B cell (primary cell): ENCODE data around the gene NMUR2. TPM values are rescaled to one million over a fixed set of nuclear protein-coding genes. Genes with fewer than 3 reads are reported as not detected.

ENCODE experiments used
- ATAC-seq: fragments of 200-7000 bp; cut with Tn5 transposase; one replicate; pipeline ENCODE4 v1.10.0; 2021; ENCODE audit warnings: low read depth, mild to moderate bottlenecking, moderate number of reproducible peaks, moderate library complexity
- CTCF ChIA-PET: fragments of 350-600 bp; sonication (Branson Sonifier 250); formaldehyde crosslinking; loops from one replicate; lab custom pipeline; 2021; ENCODE audit warnings: antibody characterized with exemption, inconsistent platforms; lab: Charles Lee
- POLR2A ChIA-PET: fragments of 350-600 bp; sonication (Branson Sonifier 250); formaldehyde crosslinking; loops from one replicate; lab custom pipeline; 2021; ENCODE audit warnings: antibody characterized with exemption; lab: Charles Lee
- DNase-seq: peaks from one replicate; pipeline ENCODE4 v3.0.0; 2013
- H2AFZ ChIP-seq: 2 replicates; pipeline ENCODE4 v1.6.1; 2012; ENCODE audit warnings: mild to moderate bottlenecking, low read depth, low read length; ENCODE audit not compliant: insufficient read depth, poor library complexity, severe bottlenecking
- H3K27ac ChIP-seq, 2 donors: 1 replicate in 1 of 2; 2 replicates in 1 of 2; pipeline ENCODE4 v1.5.1; 2012 to 2013; ENCODE audit warnings: low read length in 2 of 2, mild to moderate bottlenecking in 2 of 2, moderate library complexity in 1 of 2
- H3K27me3 ChIP-seq, 4 experiments: fragments of 200-600 bp in 1 of 4; sonication (generic) in 1 of 4; replicated peaks in 1 of 4; 1 replicate in 2 of 4; 2 replicates in 2 of 4; pipeline versions ENCODE4 v1.6.1 to v1.7.0; 2013 to 2016; ENCODE audit warnings: low read length in 3 of 4, mild to moderate bottlenecking in 2 of 4, mixed read lengths in 1 of 4, moderate library complexity in 1 of 4; ENCODE audit not compliant: insufficient read depth in 4 of 4, control insufficient read depth in 3 of 4; ENCODE audit errors: control extremely low read depth in 1 of 4
- H3K36me3 ChIP-seq, 2 experiments: replicated peaks in 1 of 2; 1 replicate in 1 of 2; 2 replicates in 1 of 2; pipeline versions ENCODE4 v1.6.1 to v1.7.1; 2013; ENCODE audit warnings: low read length in 1 of 2; ENCODE audit not compliant: insufficient read depth in 2 of 2, control insufficient read depth in 1 of 2; ENCODE audit errors: control extremely low read depth in 1 of 2, extremely low read depth in 1 of 2
- H3K4me1 ChIP-seq, 2 donors: fragments of 200-600 bp in 1 of 2; sonication (generic) in 1 of 2; 1 replicate in 1 of 2; 2 replicates in 1 of 2; pipeline versions ENCODE4 v1.5.1 to v1.6.1; 2013 to 2017; ENCODE audit warnings: low read length in 2 of 2; ENCODE audit not compliant: control insufficient read depth in 2 of 2, insufficient read depth in 2 of 2
- H3K4me2 ChIP-seq: replicated peaks from 2 replicates; pipeline ENCODE3; 2012; ENCODE audit warnings: mild to moderate bottlenecking, low read depth, low read length; ENCODE audit not compliant: poor library complexity, severe bottlenecking
- H3K4me3 ChIP-seq, 5 experiments: fragments of 200-600 bp in 1 of 5; sonication (generic) in 1 of 5; 1 replicate in 3 of 5; 2 replicates in 2 of 5; pipeline versions ENCODE4 v1.5.1 to v1.7.0; 2011 to 2016; ENCODE audit warnings: low read length in 4 of 5, mild to moderate bottlenecking in 4 of 5, low read depth in 2 of 5, control low read depth in 1 of 5, moderate library complexity in 1 of 5; ENCODE audit not compliant: insufficient read depth in 1 of 5; ENCODE audit errors: control extremely low read depth in 1 of 5, extremely low read depth in 1 of 5
- H3K79me2 ChIP-seq: fragments of 200-600 bp; sonication (generic); one replicate; pipeline ENCODE4 v1.6.0; 2016; ENCODE audit warnings: low read length; ENCODE audit not compliant: control insufficient read depth, insufficient read depth
- H3K9ac ChIP-seq: fragments of 200-600 bp; sonication (generic); 2 replicates; pipeline ENCODE4 v1.6.1; 2017; ENCODE audit warnings: mild to moderate bottlenecking, low read length, moderate library complexity
- H3K9me3 ChIP-seq, 3 donors: one replicate each; pipeline versions ENCODE4 v1.6.1 to v1.7.1; 2013; ENCODE audit warnings: low read length in 2 of 3; ENCODE audit not compliant: control insufficient read depth in 2 of 3, insufficient read depth in 1 of 3; ENCODE audit errors: control extremely low read depth in 1 of 3
- H4K20me1 ChIP-seq: 2 replicates; pipeline ENCODE4 v1.6.0; 2012; ENCODE audit warnings: mild to moderate bottlenecking, low read length; ENCODE audit not compliant: insufficient read depth, control insufficient read depth, poor library complexity, severe bottlenecking
- H3K27ac Mint-ChIP-seq: one replicate; pipeline ENCODE4 v1.8.0; 2021; ENCODE audit warnings: mixed read lengths
- H3K27me3 Mint-ChIP-seq: one replicate; pipeline ENCODE4 v1.8.0; 2021; ENCODE audit warnings: mixed read lengths
- H3K4me1 Mint-ChIP-seq: one replicate; pipeline ENCODE4 v1.8.0; 2021; ENCODE audit warnings: mixed read lengths
- H3K4me3 Mint-ChIP-seq: one replicate; pipeline ENCODE4 v1.8.0; 2021; ENCODE audit warnings: mixed read lengths
- H3K9me3 Mint-ChIP-seq: one replicate; pipeline ENCODE4 v1.8.0; 2022; ENCODE audit warnings: mixed read lengths; ENCODE audit not compliant: insufficient read depth
- EZH2 ChIP-seq: IDR thresholded peaks from 2 replicates; pipeline ENCODE4 v1.6.1; 2012; ENCODE audit warnings: borderline replicate concordance, low read depth, mild to moderate bottlenecking, moderate library complexity, low read length; ENCODE audit not compliant: insufficient read depth, poor library complexity, severe bottlenecking
- WGBS: methylation state at CpG from one replicate; pipeline ENCODE4 v1.1.5; 2013; ENCODE audit warnings: missing lambda C conversion rate; ENCODE audit not compliant: insufficient coverage; 5-methylcytosine and 5-hydroxymethylcytosine counted together
- intact Hi-C: fragments of 100-400 bp; cut with micrococcal nuclease; formaldehyde crosslinking; loops from one replicate; pipeline ENCODE4 v1.10.0; 2022
- polyA plus RNA-seq: library from polyadenylated mRNA; depleted of rRNA; stranded (reverse); fragments of >200 nt; gene quantifications from 2 replicates; pipeline ENCODE4 v1.2.3, GENCODE V29; 2012
- total RNA-seq, 2 donors: library from RNA; stranded (reverse); fragments of 120-200 nt in 1 of 2; gene quantifications; 1 replicate in 1 of 2; 2 replicates in 1 of 2; pipeline versions ENCODE4 v1.2.3 to v1.2.4, GENCODE V29; 2013 to 2022
- TF ChIP-seq, protein P1 (sequence below): fragments of 200-600 bp; IDR thresholded peaks from one replicate; pipeline ENCODE4 v1.8.0; 2022; ENCODE audit warnings: antibody characterized with exemption, mild to moderate bottlenecking

The NMUR2 gene
- total and polyA plus RNA-seq, 2 donors (not counting 1 experiment from before 2014, with no cell fraction given): not detected

DNA sequence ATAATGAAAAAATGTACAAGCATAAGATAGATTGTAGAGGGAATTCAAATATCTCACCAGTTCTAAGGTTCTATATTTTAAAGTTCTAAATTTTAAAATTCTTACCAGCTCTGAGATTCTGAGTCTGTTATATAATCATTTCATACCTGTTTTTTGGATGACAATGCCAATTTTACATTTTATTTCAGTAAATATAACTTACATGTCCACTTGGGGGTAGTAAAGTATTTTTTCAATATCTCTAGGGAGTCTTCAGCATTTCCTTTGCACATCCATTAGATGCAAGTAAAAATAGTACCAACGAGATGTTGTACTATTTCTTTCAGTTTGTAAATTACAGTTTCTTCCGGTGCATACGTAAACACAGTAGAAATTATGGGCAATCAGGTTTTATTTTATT, 25.7 kb downstream of the NMUR2 start:
- no peak for DNase-seq
- Histone ChIP-seq H3K4me1 (no peaks in the 10 kb centered on the region), H3K4me2 (no peak overlapping the region), H2AFZ (no peak overlapping the region), H3K4me3 (no peak overlapping the region), H3K79me2 (no peaks in the 10 kb centered on the region), H3K36me3 (no peaks in the 10 kb centered on the region), H3K27ac (no peak overlapping the region), H3K27me3 (no peaks in the 10 kb centered on the region), H4K20me1 (no peaks in the 10 kb centered on the region), H3K9ac (no peak overlapping the region), H3K9me3 (no peaks in the 10 kb centered on the region)
- Mint-ChIP-seq H3K4me3 (no peak overlapping the region), H3K27ac (no peak overlapping the region), H3K27me3 (peaks cover 8% of the 10 kb centered on the region), H3K9me3 (no peaks in the 10 kb centered on the region), H3K4me1 (no peaks in the 10 kb centered on the region)
- ATAC-seq: no peak
- no peak for TF ChIP-seq EZH2
- TF ChIP-seq, protein P1, sequence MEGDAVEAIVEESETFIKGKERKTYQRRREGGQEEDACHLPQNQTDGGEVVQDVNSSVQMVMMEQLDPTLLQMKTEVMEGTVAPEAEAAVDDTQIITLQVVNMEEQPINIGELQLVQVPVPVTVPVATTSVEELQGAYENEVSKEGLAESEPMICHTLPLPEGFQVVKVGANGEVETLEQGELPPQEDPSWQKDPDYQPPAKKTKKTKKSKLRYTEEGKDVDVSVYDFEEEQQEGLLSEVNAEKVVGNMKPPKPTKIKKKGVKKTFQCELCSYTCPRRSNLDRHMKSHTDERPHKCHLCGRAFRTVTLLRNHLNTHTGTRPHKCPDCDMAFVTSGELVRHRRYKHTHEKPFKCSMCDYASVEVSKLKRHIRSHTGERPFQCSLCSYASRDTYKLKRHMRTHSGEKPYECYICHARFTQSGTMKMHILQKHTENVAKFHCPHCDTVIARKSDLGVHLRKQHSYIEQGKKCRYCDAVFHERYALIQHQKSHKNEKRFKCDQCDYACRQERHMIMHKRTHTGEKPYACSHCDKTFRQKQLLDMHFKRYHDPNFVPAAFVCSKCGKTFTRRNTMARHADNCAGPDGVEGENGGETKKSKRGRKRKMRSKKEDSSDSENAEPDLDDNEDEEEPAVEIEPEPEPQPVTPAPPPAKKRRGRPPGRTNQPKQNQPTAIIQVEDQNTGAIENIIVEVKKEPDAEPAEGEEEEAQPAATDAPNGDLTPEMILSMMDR: no peak
- POLR2A ChIA-PET: no interaction called here
- CTCF ChIA-PET: no interaction called here
- no CpG with 5 or more reads among the region's 3 CpGs for WGBS
- intact Hi-C loops: no loop called here

DNA sequence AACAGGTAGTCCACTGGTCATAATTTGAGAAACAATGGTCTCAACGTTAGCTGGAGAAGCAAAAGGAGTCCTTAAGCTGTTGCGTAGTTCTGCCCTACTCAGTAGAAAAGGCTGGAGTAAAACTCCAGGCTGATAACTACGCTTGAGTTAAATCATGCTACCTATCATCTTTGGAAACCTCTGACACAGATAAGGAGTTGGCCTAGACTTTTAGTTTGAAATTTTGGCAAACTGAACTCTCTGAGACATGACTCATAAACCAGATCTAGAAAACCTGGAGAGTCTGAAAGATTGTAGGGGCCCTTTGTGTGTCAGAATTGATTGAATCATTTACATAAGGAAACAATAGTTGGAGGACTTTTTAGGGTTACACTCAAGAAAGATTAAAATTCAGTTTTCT, 26.3 kb downstream of the NMUR2 start:
- Histone ChIP-seq H3K36me3 (no peaks in the 10 kb centered on the region), H3K27ac (no peak overlapping the region), H3K4me3 (no peak overlapping the region), H2AFZ (no peak overlapping the region), H3K9ac (no peak overlapping the region), H3K79me2 (no peaks in the 10 kb centered on the region), H3K4me2 (no peak overlapping the region), H3K9me3 (no peaks in the 10 kb centered on the region), H4K20me1 (no peaks in the 10 kb centered on the region), H3K4me1 (no peaks in the 10 kb centered on the region), H3K27me3 (no peaks in the 10 kb centered on the region)
- Mint-ChIP-seq H3K27me3 (peaks cover 8% of the 10 kb centered on the region), H3K4me1 (no peaks in the 10 kb centered on the region), H3K27ac (no peak overlapping the region), H3K9me3 (no peaks in the 10 kb centered on the region), H3K4me3 (no peak overlapping the region)
- TF ChIP-seq EZH2: no peak
- TF ChIP-seq, protein P1: no peak
- ChIA-PET POLR2A (no interaction called here), CTCF (no interaction called here)
- intact Hi-C loops: no loop called here
- DNase-seq: no peak
- no peak for ATAC-seq
- WGBS: 79% methylated on average over 2 of the region's 3 CpGs
